Psoas muscle (tissue), 8 donors: ENCODE results near the gene TRNAU1AP. TPM values are rescaled to one million over a fixed set of nuclear protein-coding genes. Genes with fewer than 3 reads are reported as not detected.
"Not testable (repeated sequence)": the region's sequence is repeated elsewhere in the genome, so short reads cannot be mapped to it uniquely, and the experiment has no call there.

ENCODE experiments used
- ATAC-seq, 4 donors: fragments of 200-7000 bp; cut with Tn5 transposase; one replicate each; pipeline ENCODE4 v1.9.1; 2020; ENCODE audit warnings: moderate library complexity in 3 of 4, mild to moderate bottlenecking in 2 of 4
- DNase-seq, 2 donors: peaks; one replicate each; pipeline ENCODE4 v3.0.0-alpha.2; 2020
- H3K27ac ChIP-seq: fragments of 200-600 bp; one replicate; pipeline ENCODE4 v1.8.0; 2022
- H3K27me3 ChIP-seq, 3 donors: fragments of 200-600 bp in 1 of 3; one replicate each; pipeline versions ENCODE4 v1.6.1 to v1.8.0; 2013 to 2022; ENCODE audit warnings: low read length in 2 of 3, mild to moderate bottlenecking in 2 of 3, moderate library complexity in 1 of 3; ENCODE audit not compliant: insufficient read depth in 3 of 3
- H3K36me3 ChIP-seq, 2 donors: fragments of 200-600 bp in 1 of 2; one replicate each; pipeline versions ENCODE4 v1.6.1 to v1.8.0; 2013 to 2022; ENCODE audit warnings: low read depth in 1 of 2, mild to moderate bottlenecking in 1 of 2, moderate library complexity in 1 of 2; ENCODE audit not compliant: insufficient read depth in 1 of 2
- H3K4me1 ChIP-seq: fragments of 200-600 bp; one replicate; pipeline ENCODE4 v1.8.0; 2022
- H3K4me3 ChIP-seq: fragments of 200-600 bp; one replicate; pipeline ENCODE4 v1.8.0; 2022; ENCODE audit warnings: mild to moderate bottlenecking
- H3K9me3 ChIP-seq: fragments of 200-600 bp; one replicate; pipeline ENCODE4 v1.8.0; 2022
- CTCF ChIP-seq: fragments of 200-600 bp; IDR thresholded peaks from one replicate; pipeline ENCODE4 v1.8.0; 2022; ENCODE audit warnings: antibody characterized with exemption
- WGBS, 3 donors: extraction: QIAGEN DNeasy Blood & Tissue Kit; methylation state at CpG; one replicate each; pipeline versions ENCODE4 v1.1.6 to v1.1.7; 2013; 5-methylcytosine and 5-hydroxymethylcytosine counted together
- intact Hi-C, 2 donors: fragments of 100-400 bp; cut with DNase I; formaldehyde crosslinking; loops; one replicate each; pipeline versions ENCODE4 v1.11.0 to v1.14.2; 2022
- polyA plus RNA-seq, 3 donors: library from polyadenylated mRNA; stranded (reverse); fragments of 200-250 nt; gene quantifications; one replicate each; pipeline ENCODE4 v1.2.3, GENCODE V29; 2013
- total RNA-seq, 4 donors: library from RNA; stranded (reverse); fragmentation: NEBNext Ultra II Directional in 2 of 4; extraction: Animal tissue kit (Norgen Biotek cat#: 25700) in 2 of 4; gene quantifications; one replicate each; pipeline versions ENCODE4 v1.2.1 to v1.2.4, GENCODE V29; 2021 to 2023
- donor health status: healthy with polysubstance abuse.
- donor health status: DM: no; HTN: no; CAD: no; lungs with moderate emphysema.
- donor health status: Bipolar disorder and iron deficiency.
- donor health status: healthy.
- donor health status: DM: yes; HTN: yes; CAD: no.
- donor health status: DM: no; HTN: no; CAD: no.
- donor health status: DM: no; HTN: no; CAD: no.
- donor health status: DM: yes; HTN: yes; CAD: no.

Gene TRNAU1AP
- total and polyA plus RNA-seq, 7 donors, result 7.3 to 17.5 (median 10.8) TPM

GRCh38 chr1:28517649-28517999 lies 35.3 kb upstream of the TRNAU1AP start:
- no peak for TF ChIP-seq CTCF
- intact Hi-C loops, result loop anchor here (1.0 to 5.0 kb wide), 4 partner anchors 85 to 360 kb away; partner anchors contain the start of gene TAF12 (in 1 of the 2)
- Histone ChIP-seq H3K27me3 (no peaks in the 10 kb centered on the region), H3K4me3 (peak overlapping the region; percentile 85), H3K27ac (peak overlapping the region; percentile 91), H3K4me1 (peaks cover 14% of the 10 kb centered on the region), H3K36me3 (peaks cover 0 to 25% of the 10 kb centered on the region in 2 donors), H3K9me3 (no peaks in the 10 kb centered on the region)
- DNase-seq, result no peak
- 7 to 14% (median 13%) methylated on average over 7 of the region's 7 CpGs for WGBS, 3 donors
- peak; percentile 9 to 30 (median 18) for ATAC-seq

GRCh38 chr1:28518000-28518744 lies 34.7 kb upstream of the TRNAU1AP start:
- peak; percentile 99 for TF ChIP-seq CTCF
- ATAC-seq, result peak; percentile 84 to 90 (median 88)
- peak overlapping the region; percentile 85 for H3K4me3 ChIP-seq
- H3K9me3 ChIP-seq, result no peaks in the 10 kb centered on the region
- H3K27ac ChIP-seq, result peak overlapping the region; percentile 91
- DNase-seq, result peak; percentile 92 to 94
- intact Hi-C loops, result loop anchor here (1.0 to 5.0 kb wide), 6 partner anchors 35 to 359 kb away; partner anchors contain the start of genes TAF12 (in 1 of the 2) and TRNAU1AP (in 1 of the 2)
- peaks cover 14% of the 10 kb centered on the region for H3K4me1 ChIP-seq
- peaks cover 0 to 20% of the 10 kb centered on the region in 2 donors for H3K36me3 ChIP-seq
- H3K27me3 ChIP-seq, result no peaks in the 10 kb centered on the region
- 0 to 1% (median 1%) methylated on average over 34 to 92 of the region's 92 CpGs for WGBS, 3 donors

GRCh38 chr1:28518745-28519341 lies 34.0 kb upstream of the TRNAU1AP start:
- no peak for ATAC-seq
- Histone ChIP-seq H3K4me1 (peaks cover 14% of the 10 kb centered on the region), H3K36me3 (peaks cover 0 to 13% of the 10 kb centered on the region in 2 donors), H3K9me3 (no peaks in the 10 kb centered on the region), H3K4me3 (peak overlapping the region; percentile 85), H3K27me3 (no peaks in the 10 kb centered on the region), H3K27ac (peak overlapping the region; percentile 91)
- WGBS, 3 donors, result 9 to 10% (median 10%) methylated on average over 21 of the region's 21 CpGs
- intact Hi-C loops, result loop anchor here (1.0 to 5.0 kb wide), 5 partner anchors 34 to 358 kb away; partner anchors contain the start of genes TAF12 (in 1 of the 2) and TRNAU1AP (in 1 of the 2)
- DNase-seq, result no peak
- TF ChIP-seq CTCF, result no peak

- no peak for TF ChIP-seq CTCF
- Histone ChIP-seq H3K4me3 (no peak overlapping the region), H3K4me1 (peaks cover 14% of the 10 kb centered on the region), H3K9me3 (no peaks in the 10 kb centered on the region), H3K27me3 (no peaks in the 10 kb centered on the region), H3K36me3 (peaks cover 0 to 1% of the 10 kb centered on the region in 2 donors), H3K27ac (no peak overlapping the region)
- intact Hi-C loops, result loop anchor here (2.0 to 5.0 kb wide), 4 partner anchors 61 to 357 kb away; partner anchors contain the start of gene TAF12 (in 1 of the 2)
- WGBS, 3 donors, result 74 to 90% (median 74%) methylated on average over 10 of the region's 10 CpGs
- no peak for DNase-seq
- no peak for ATAC-seq
Observed at GRCh38 chr1:28519946-28520725, 32.7 kb upstream of the TRNAU1AP start.

GRCh38 chr1:28520796-28521195 lies 32.1 kb upstream of the TRNAU1AP start:
- H3K4me1 ChIP-seq, result peaks cover 14% of the 10 kb centered on the region
- DNase-seq, H3K4me3 ChIP-seq, H3K36me3 ChIP-seq, H3K27ac ChIP-seq, ATAC-seq, intact Hi-C loops, H3K27me3 ChIP-seq, H3K9me3 ChIP-seq: not testable (repeated sequence)
- WGBS, 3 donors, result 94 to 99% (median 96%) methylated on average over 12 of the region's 12 CpGs
